ENCODE results near the gene XRCC5. TPM values are rescaled to one million over a fixed set of nuclear protein-coding genes. Genes with fewer than 3 reads are reported as not detected.

Gene XRCC5
- total RNA-seq, 1 experiment from 2014 or later, result 425 TPM

GRCh38 chr2:216084547-216084946 lies 24.6 kb upstream of the XRCC5 start:
- peak; percentile 6 for DNase-seq (ENCODE audit: low read depth)

DNA sequence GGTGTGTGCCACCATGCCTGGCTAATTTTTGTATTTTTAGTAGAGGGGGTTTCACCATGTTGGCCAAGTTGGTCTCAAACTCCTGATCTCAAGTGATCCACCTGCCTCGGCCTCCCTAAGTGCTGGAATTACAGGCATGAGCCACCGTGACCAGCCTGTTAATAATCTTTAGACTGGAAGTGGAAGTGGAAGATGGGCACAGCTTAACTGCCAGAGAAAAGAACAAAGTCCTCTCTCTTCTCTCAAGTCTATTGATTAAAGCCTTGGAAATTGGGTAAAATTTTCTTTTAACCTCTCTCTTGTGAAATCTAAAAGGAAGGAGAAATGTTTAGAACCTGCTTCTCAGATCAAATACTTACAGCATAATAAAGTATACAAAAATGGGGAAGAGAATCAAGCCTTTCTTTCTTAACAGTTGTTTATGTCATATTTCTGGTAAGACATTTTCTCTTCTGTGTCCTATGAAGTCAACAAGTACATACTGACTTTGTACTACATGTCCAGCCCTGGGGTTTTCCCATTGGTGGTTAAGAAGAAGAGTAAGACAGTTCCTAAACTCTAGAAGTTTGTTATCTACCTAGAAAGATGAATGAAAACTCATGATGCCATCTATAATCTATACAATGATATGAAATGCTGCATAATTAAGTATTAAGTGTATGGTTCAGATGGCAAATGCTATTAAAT lies 22.8 kb upstream of the XRCC5 start:
- no peak for DNase-seq (ENCODE audit: low read depth)

GRCh38 chr2:216090369-216090786 lies 18.8 kb upstream of the XRCC5 start:
- DNase-seq (ENCODE audit: low read depth), result no peak

GRCh38 chr2:216092646-216093045 lies 16.5 kb upstream of the XRCC5 start:
- DNase-seq (ENCODE audit: low read depth), result no peak

- no peak for DNase-seq (ENCODE audit: low read depth)
Measured at GRCh38 chr2:216094701-216095100, 14.4 kb upstream of the XRCC5 start.

- DNase-seq (ENCODE audit: low read depth), result no peak
Measured at GRCh38 chr2:216098421-216099334, 10.5 kb upstream of the XRCC5 start.

DNA sequence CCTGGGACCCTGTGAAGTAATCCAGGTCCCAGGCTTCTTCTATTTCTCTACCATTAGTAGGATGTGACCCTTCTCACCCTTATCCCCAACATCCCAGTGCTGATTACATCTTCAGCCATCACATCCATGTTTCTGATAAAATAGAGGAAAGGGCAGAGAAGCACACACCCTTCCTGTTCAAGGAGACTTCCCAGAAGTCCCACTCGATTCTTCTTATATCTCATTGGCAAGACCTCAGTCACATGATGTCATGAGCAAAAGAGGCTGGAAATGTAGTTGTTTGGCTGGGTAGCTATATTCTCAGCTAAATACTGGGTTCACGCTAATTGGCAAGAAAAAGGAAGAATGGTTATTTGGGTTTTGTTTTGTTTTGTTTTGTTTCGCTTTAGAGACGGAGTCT lies 8.0 kb upstream of the XRCC5 start:
- no peak for DNase-seq (ENCODE audit: low read depth)

GRCh38 chr2:216103213-216103612 lies 5.9 kb upstream of the XRCC5 start:
- DNase-seq (ENCODE audit: low read depth), result no peak

- no peak for DNase-seq (ENCODE audit: low read depth)
Measured at GRCh38 chr2:216104691-216105090, 4.5 kb upstream of the XRCC5 start.

- DNase-seq (ENCODE audit: low read depth), result no peak
Measured at GRCh38 chr2:216107320-216107719, 1.8 kb upstream of the XRCC5 start.

GRCh38 chr2:216107760-216108159 lies 1.4 kb upstream of the XRCC5 start:
- no peak for DNase-seq (ENCODE audit: low read depth)

- no peak for DNase-seq (ENCODE audit: low read depth)
Measured at GRCh38 chr2:216108310-216108966, 710 bp upstream of the XRCC5 start.

DNA sequence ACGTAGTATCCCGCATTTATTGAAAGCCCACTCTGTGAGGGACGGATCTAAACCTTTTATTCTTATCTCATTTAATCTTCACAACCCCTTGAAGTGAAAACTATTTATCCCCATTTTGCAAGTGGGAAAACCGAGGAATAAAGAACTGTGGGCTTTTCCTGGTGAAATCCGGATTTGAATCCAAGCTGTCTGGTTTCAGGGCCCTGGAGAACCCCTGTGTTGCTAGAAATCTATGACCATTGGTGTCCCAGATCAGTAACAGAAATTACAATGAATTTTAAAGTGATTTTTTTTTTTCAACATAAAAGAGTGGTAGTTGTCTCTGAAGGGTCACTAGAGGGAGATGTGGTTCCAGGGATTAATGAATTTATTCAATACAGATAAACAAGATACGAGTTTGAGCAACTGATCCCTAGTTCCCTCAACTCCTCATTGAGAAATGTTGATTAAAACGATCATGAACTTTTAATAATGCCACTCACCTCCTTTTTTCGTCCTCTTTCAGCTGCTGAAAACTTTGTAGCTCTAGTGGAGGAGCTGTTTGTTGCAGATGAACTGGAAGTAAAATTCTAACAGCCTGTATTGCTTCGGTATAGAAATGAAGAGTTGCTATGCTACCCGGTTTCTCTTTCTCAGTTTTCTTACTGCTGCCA lies 940 bp downstream of the XRCC5 start:
- peak; percentile 10 for DNase-seq (ENCODE audit: low read depth)

GRCh38 chr2:216110620-216111019 lies 1.5 kb downstream of the XRCC5 start:
- DNase-seq (ENCODE audit: low read depth), result no peak

- no peak for DNase-seq (ENCODE audit: low read depth)
Measured at GRCh38 chr2:216111122-216111521, 2.0 kb downstream of the XRCC5 start.

DNA sequence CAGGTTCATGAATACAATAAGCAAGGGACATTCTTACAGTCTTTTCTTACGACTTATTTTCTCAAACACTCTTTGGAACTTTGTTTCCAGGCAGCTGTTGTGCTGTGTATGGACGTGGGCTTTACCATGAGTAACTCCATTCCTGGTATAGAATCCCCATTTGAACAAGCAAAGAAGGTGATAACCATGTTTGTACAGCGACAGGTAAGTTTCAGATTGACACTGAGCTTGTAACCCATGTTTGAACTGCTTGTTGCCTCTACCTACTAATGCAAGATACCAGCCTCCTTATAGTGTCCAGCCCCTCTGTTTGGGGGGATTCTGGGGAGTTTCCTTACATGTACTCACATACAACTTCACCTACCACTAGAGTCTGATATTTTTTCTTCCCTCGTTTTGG lies 3.8 kb downstream of the XRCC5 start:
- DNase-seq (ENCODE audit: low read depth), result no peak

DNA sequence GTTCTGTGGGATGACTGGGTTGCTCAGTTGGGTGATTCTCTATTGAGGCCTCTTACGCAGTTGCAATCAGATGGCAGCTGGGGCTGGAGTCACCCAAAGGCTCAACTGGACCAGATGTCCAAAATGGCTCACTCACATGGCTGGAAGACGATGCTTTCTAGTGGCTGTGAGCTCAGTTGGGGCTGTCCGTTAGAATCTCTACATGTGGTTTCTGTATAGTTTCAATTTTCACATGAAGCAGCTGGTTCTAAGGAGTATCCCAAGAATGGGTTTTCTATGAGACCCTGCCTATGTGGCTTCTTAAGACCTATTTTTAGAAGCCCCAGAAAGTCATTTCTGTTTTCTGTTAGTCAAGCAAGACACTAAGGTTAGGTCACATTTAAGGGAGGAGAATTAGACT lies 4.4 kb downstream of the XRCC5 start:
- no peak for DNase-seq (ENCODE audit: low read depth)

DNA sequence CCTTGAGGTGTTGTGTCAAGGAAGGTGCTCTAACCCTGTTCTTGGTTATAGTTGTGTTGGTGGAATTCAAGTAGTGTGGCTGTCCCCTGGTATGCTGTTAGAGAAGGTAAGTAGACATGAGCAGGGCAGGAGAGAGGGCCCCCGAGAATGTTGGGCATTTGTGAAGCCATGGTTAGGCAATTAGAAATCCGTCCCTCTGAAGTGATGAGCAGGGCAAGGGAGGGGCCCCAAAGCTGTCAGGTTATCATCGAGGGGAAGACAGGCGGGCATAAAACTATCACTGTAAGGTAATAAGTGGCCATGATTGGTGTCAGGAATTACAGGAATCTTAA lies 5.2 kb downstream of the XRCC5 start:
- DNase-seq (ENCODE audit: low read depth), result peak; percentile 5

- DNase-seq (ENCODE audit: low read depth), result peak; percentile 98
Measured at GRCh38 chr2:216114714-216115531, 5.8 kb downstream of the XRCC5 start.

GRCh38 chr2:216116418-216116817 lies 7.3 kb downstream of the XRCC5 start:
- no peak for DNase-seq (ENCODE audit: low read depth)
